GM18861 (cell line): ENCODE measurements around the gene FAM131C.
"Not testable (repeated sequence)": the region's sequence is repeated elsewhere in the genome, so short reads cannot be mapped to it uniquely, and the experiment has no call there.

Experiments
- ATAC-seq: cut with Tn5 transposase; IDR thresholded peaks from one replicate; pipeline ENCODE4 v1.9.1; 2021; ENCODE audit not compliant: unreplicated experiment

FAM131C gene

GRCh38 chr1:16077406-16078245 is 4.2 kb upstream of the FAM131C start:
- no peak for ATAC-seq

GRCh38 chr1:16076865-16077238 is 3.4 kb upstream of the FAM131C start:
- no peak for ATAC-seq

- no peak for ATAC-seq
Observed at GRCh38 chr1:16076031-16076864, 2.8 kb upstream of the FAM131C start.

- no peak for ATAC-seq
Observed at GRCh38 chr1:16075337-16076030, 2.0 kb upstream of the FAM131C start.

GRCh38 chr1:16074217-16074616 is 766 bp upstream of the FAM131C start:
- no peak for ATAC-seq

- ATAC-seq, result no peak
Observed at GRCh38 chr1:16072616-16073484, 601 bp downstream of the FAM131C start.

GRCh38 chr1:16072095-16072494 is 1.4 kb downstream of the FAM131C start:
- no peak for ATAC-seq

GRCh38 chr1:16071614-16072013 is 1.8 kb downstream of the FAM131C start:
- ATAC-seq, result no peak

- no peak for ATAC-seq
Observed at GRCh38 chr1:16070640-16071355, 2.7 kb downstream of the FAM131C start.

- no peak for ATAC-seq
Observed at GRCh38 chr1:16068356-16069270, 4.8 kb downstream of the FAM131C start.

- ATAC-seq, result no peak
Observed at GRCh38 chr1:16067933-16068332, 5.5 kb downstream of the FAM131C start.

GRCh38 chr1:16067127-16067768 is 6.2 kb downstream of the FAM131C start:
- ATAC-seq, result no peak

- no peak for ATAC-seq
Observed at GRCh38 chr1:16066245-16066644, 7.2 kb downstream of the FAM131C start.

GRCh38 chr1:16065269-16065576 is 8.2 kb downstream of the FAM131C start:
- no peak for ATAC-seq

GRCh38 chr1:16064536-16065268 is 8.7 kb downstream of the FAM131C start:
- ATAC-seq, result no peak

- no peak for ATAC-seq
Observed at GRCh38 chr1:16063921-16064320, 9.5 kb downstream of the FAM131C start.

GRCh38 chr1:16063226-16063829 is 10.1 kb downstream of the FAM131C start:
- no peak for ATAC-seq

GRCh38 chr1:16062687-16063075 is 10.8 kb downstream of the FAM131C start:
- not testable (repeated sequence) for ATAC-seq
